ENCODE measurements around the gene COLEC11. TPM values are rescaled to one million over a fixed set of nuclear protein-coding genes. Genes with fewer than 3 reads are reported as not detected.
A peak's percentile ranks its signal among the peaks of the same experiment; 100 is the strongest.

COLEC11 gene
- total and polyA plus RNA-seq, 2 of the 13 experiments (the other 11 are each of a cell fraction or from before 2014, with no cell fraction given), result 1.5 to 3.0 TPM

GRCh38 chr2:3649581-3649980 lies 54.7 kb downstream of the COLEC11 start:
- CTCF ChIA-PET (ENCODE audit: low intra/inter-chr PET ratio, low total read pairs), result interaction anchor here (0.7 to 2.1 kb wide), 2 partner anchors 20 to 109 kb away, joined by 3 to 14 read pairs; no protein-coding TSS in a partner anchor
- no peak for DNase-seq (ENCODE audit: low spot score)
- Histone ChIP-seq H3K36me3 (replicated peaks in 1 of 2; ENCODE audit: control insufficient read depth in 1 of 2, insufficient read depth in 2 of 2, low read length in 2 of 2) (no peaks in the 10 kb centered on the region), H3K9me3 (ENCODE audit: low read length) (no peaks in the 10 kb centered on the region), H3K4me3 (replicated peaks in 1 of 3; ENCODE audit: insufficient read depth in 1 of 3, low read depth in 2 of 3, low read length in 3 of 3) (no peak overlapping the region), H4K20me1 (ENCODE audit: insufficient read depth, low read length) (no peaks in the 10 kb centered on the region), H3K27ac (ENCODE audit: extremely low read length, insufficient read depth, low read length) (no peak overlapping the region), H3K4me2 (ENCODE audit: low read depth, low read length) (peak overlapping the region; percentile 95; the same call in 1 of the 2 replicates), H3K9ac (ENCODE audit: insufficient read depth, low read depth, low read length) (no peak overlapping the region), H2AFZ (ENCODE audit: low read length) (no peak overlapping the region), H3K4me1 (ENCODE audit: insufficient read depth, low read length) (peaks cover 54% of the 10 kb centered on the region), H3K27me3 (ENCODE audit: control insufficient read depth in 1 of 2, insufficient read depth in 2 of 2, low read length in 2 of 2) (peaks cover 6 to 16% of the 10 kb centered on the region in 2 experiments; a peak in 2 of 5 replicates), H3K79me2 (ENCODE audit: insufficient read depth, low read length) (no peaks in the 10 kb centered on the region)
- in situ Hi-C loops (cut with HindIII; ENCODE audit: extremely low pct_ligation_motif_present, low pct_unique_long_range_greater_than_20kb) (no loop called here), intact Hi-C loops (cut with micrococcal nuclease; ENCODE audit: unreplicated experiment) (no loop called here)
- TF ChIP-seq HNF1B (CRISPR knock-in tag; IDR thresholded peaks at IDR 0.05) (no peak), ZNF768 (CRISPR knock-in tag; IDR thresholded peaks at IDR 0.05) (no peak), HNRNPLL (IDR thresholded peaks at IDR 0.05; ENCODE audit: low read depth, low read length, poor library complexity, severe bottlenecking) (peak; percentile 8), ZNF205 (CRISPR knock-in tag; IDR thresholded peaks at IDR 0.05) (no peak), ZNF609 (CRISPR knock-in tag; IDR thresholded peaks at IDR 0.05; ENCODE audit: borderline replicate concordance) (no peak), MXD3 (CRISPR knock-in tag; IDR thresholded peaks at IDR 0.05) (no peak), ZBTB33 (CRISPR knock-in tag; IDR thresholded peaks at IDR 0.05) (peak; percentile 26; the same call in 1 of the 2 replicates), ZNF674 (CRISPR knock-in tag; IDR thresholded peaks at IDR 0.05; ENCODE audit: low read depth) (no peak), PAF1 (CRISPR knock-in tag; IDR thresholded peaks at IDR 0.05) (no peak), GRHL1 (CRISPR knock-in tag; conservative IDR thresholded peaks at IDR 0.05) (no peak), CBX1 (IDR thresholded peaks at IDR 0.05; ENCODE audit: low read depth) (no peak)
- no peak for FAIRE-seq
- 64% methylated on average over 16 of the region's 16 CpGs for WGBS (ENCODE audit: low lambda C conversion rate)
- POLR2A ChIA-PET, result interaction anchor here (4.0 kb wide), 1 partner anchor 91 kb away, joined by 28 read pairs; the partner anchor contains the start of gene RNASEH1
- BruUV-seq (replicated peaks), result no TSS peak
- no peak for ATAC-seq
